Hepatocyte (in vitro differentiated cells): Measurements from ENCODE around the gene TXLNA.

ENCODE experiments used
- CTCF ChIP-seq: fragments of 200-600 bp; sonication (generic); IDR thresholded peaks from 2 replicates; pipeline ENCODE4 v1.5.1; 2016; ENCODE audit warnings: antibody characterized with exemption, mild to moderate bottlenecking; ENCODE audit not compliant: poor library complexity
- EZH2phosphoT487 ChIP-seq: fragments of 200-600 bp; sonication (generic); IDR thresholded peaks from one replicate; pipeline ENCODE4 v1.6.1; 2018; ENCODE audit warnings: antibody characterized with exemption, mild to moderate bottlenecking, low read depth, moderate library complexity; ENCODE audit not compliant: unreplicated experiment, severe bottlenecking

- TF ChIP-seq CTCF (no peak), EZH2phosphoT487 (no peak)
Measured at GRCh38 chr1:32170991-32171390, 8.5 kb upstream of the TXLNA start.
